Transverse colon (tissue), 4 donors: ENCODE results near the gene EDN2. TPM values are rescaled to one million over a fixed set of nuclear protein-coding genes. Genes with fewer than 3 reads are reported as not detected.

Source experiments
- DNase-seq: peaks from one replicate; pipeline ENCODE4 v3.0.0-alpha.2; 2019
- H3K27ac ChIP-seq, 4 donors: fragments of 200-600 bp; sonication (generic); 2 replicates each; pipeline ENCODE4 v1.5.1; 2016 to 2018; ENCODE audit warnings: inconsistent platforms in 4 of 4
- H3K27me3 ChIP-seq: fragments of 200-600 bp; sonication (generic); 2 replicates; pipeline ENCODE4 v1.5.1; 2017; ENCODE audit warnings: inconsistent platforms
- H3K36me3 ChIP-seq, 4 donors: fragments of 200-600 bp; sonication (generic); 2 replicates each; pipeline ENCODE4 v1.5.1; 2017 to 2019; ENCODE audit warnings: inconsistent platforms in 4 of 4
- H3K4me1 ChIP-seq, 4 donors: fragments of 200-600 bp; sonication (generic); 2 replicates each; pipeline ENCODE4 v1.5.1; 2017 to 2020; ENCODE audit warnings: inconsistent platforms in 4 of 4
- H3K4me3 ChIP-seq, 4 donors: fragments of 200-600 bp; sonication (generic); 1 replicate in 1 of 4; 2 replicates in 3 of 4; pipeline versions ENCODE4 v1.5.1 to v1.6.1; 2017 to 2019; ENCODE audit warnings: inconsistent platforms in 4 of 4
- H3K9me3 ChIP-seq, 2 donors: fragments of 200-600 bp; sonication (generic); 2 replicates each; pipeline ENCODE4 v1.5.1; 2017 to 2019; ENCODE audit warnings: inconsistent platforms in 2 of 2
- CTCF ChIP-seq, 5 experiments: fragments of 200-600 bp in 3 of 5; fragments of 450-650 bp in 2 of 5; sonication (generic) in 3 of 5; IDR thresholded peaks; 1 replicate in 2 of 5; 2 replicates in 3 of 5; pipeline ENCODE4 v1.5.1; 2016 to 2017; ENCODE audit warnings: antibody characterized with exemption in 5 of 5, inconsistent platforms in 3 of 5, mild to moderate bottlenecking in 2 of 5, moderate library complexity in 1 of 5
- EP300 ChIP-seq: sonication (generic); formaldehyde crosslinking; IDR thresholded peaks from one replicate; pipeline ENCODE4 v1.6.1; 2017; ENCODE audit warnings: antibody characterized with exemption, low read depth
- POLR2A ChIP-seq: fragments of 450-650 bp; IDR thresholded peaks from one replicate; pipeline ENCODE4 v1.6.1; 2016; ENCODE audit warnings: antibody characterized with exemption, mild to moderate bottlenecking, moderate library complexity
- POLR2AphosphoS5 ChIP-seq, 3 donors: sonication (generic); formaldehyde crosslinking; IDR thresholded peaks; one replicate each; pipeline ENCODE4 v1.6.1; 2016; ENCODE audit warnings: antibody characterized with exemption in 3 of 3
- WGBS, 2 donors: methylation state at CpG; one replicate each; pipeline ENCODE4 v1.1.5; 2018; ENCODE audit warnings: low coverage in 1 of 2; 5-methylcytosine and 5-hydroxymethylcytosine counted together
- in situ Hi-C, 4 donors: fragments of 200-750 bp; cut with MboI; loops; one replicate each; pipeline versions ENCODE4 v1.15.0 to v1.15.1; 2017; ENCODE audit warnings: low sequenced_read_pairs in 3 of 4, low pct_ligation_motif_present in 1 of 4, low pct_unique_long_range_greater_than_20kb in 1 of 4
- intact Hi-C: fragments of 100-400 bp; cut with DNase I; formaldehyde crosslinking; loops from one replicate; pipeline ENCODE4 v1.15.1; 2023; ENCODE audit warnings: low total_unique reads
- total RNA-seq, 4 donors: library from RNA; depleted of rRNA; stranded (reverse); fragments of >200 nt; gene quantifications; one replicate each; pipeline ENCODE4 v1.1.0, GENCODE V29; 2016

Gene EDN2
- total RNA-seq, 4 donors from 2014 or later = 3.8 to 15.7 (median 10.3) TPM

GRCh38 chr1:41450747-41451285 is 33.7 kb downstream of the EDN2 start:
- Histone ChIP-seq H3K4me3 (no peak overlapping the region), H3K4me1 (peaks cover 3 to 40% (median 16%) of the 10 kb centered on the region in 4 donors), H3K27me3 (no peaks in the 10 kb centered on the region), H3K36me3 (no peaks in the 10 kb centered on the region), H3K27ac (no peak overlapping the region), H3K9me3 (no peaks in the 10 kb centered on the region)
- WGBS, 2 donors = 84% methylated on average over 9 of the region's 9 CpGs; no CpG with 5 or more reads in 1 of the 2 donors
- no peak for DNase-seq
- in situ Hi-C loops (no loop called here), intact Hi-C loops (no loop called here)
- TF ChIP-seq CTCF (IDR thresholded peaks at IDR 0.05) (no peak), EP300 (no peak), POLR2AphosphoS5 (IDR thresholded peaks at IDR 0.05) (no peak), POLR2A (no peak)

GRCh38 chr1:41449326-41449921 is 35.1 kb downstream of the EDN2 start:
- Histone ChIP-seq H3K27ac (no peak overlapping the region), H3K36me3 (no peaks in the 10 kb centered on the region), H3K27me3 (no peaks in the 10 kb centered on the region), H3K9me3 (peaks cover 2 to 4% of the 10 kb centered on the region in 2 donors), H3K4me3 (no peak overlapping the region), H3K4me1 (peaks cover 0 to 28% (median 14%) of the 10 kb centered on the region in 4 donors)
- intact Hi-C loops = no loop called here
- DNase-seq = no peak
- WGBS, 2 donors = 42 to 70% methylated on average over 6 to 10 of the region's 10 CpGs
- TF ChIP-seq POLR2A = no peak
- TF ChIP-seq EP300 = no peak
- TF ChIP-seq CTCF (IDR thresholded peaks at IDR 0.05) = no peak
- no peak for TF ChIP-seq POLR2AphosphoS5 (IDR thresholded peaks at IDR 0.05)
- in situ Hi-C loops = no loop called here

- H3K9me3 ChIP-seq = peaks cover 6 to 8% of the 10 kb centered on the region in 2 donors
- DNase-seq = no peak
- no peaks in the 10 kb centered on the region for H3K27me3 ChIP-seq
- TF ChIP-seq POLR2A = no peak
- no peak for TF ChIP-seq POLR2AphosphoS5 (IDR thresholded peaks at IDR 0.05)
- TF ChIP-seq EP300 = no peak
- no peak for TF ChIP-seq CTCF (IDR thresholded peaks at IDR 0.05)
- no peak overlapping the region for H3K4me3 ChIP-seq
- H3K36me3 ChIP-seq = no peaks in the 10 kb centered on the region
- in situ Hi-C loops (no loop called here), intact Hi-C loops (no loop called here)
- H3K27ac ChIP-seq = no peak overlapping the region
- WGBS, 2 donors = 67 to 89% methylated on average over 1 to 4 of the region's 4 CpGs
- H3K4me1 ChIP-seq = peaks cover 0 to 22% (median 9%) of the 10 kb centered on the region in 4 donors
Observed at GRCh38 chr1:41448821-41449220, 35.7 kb downstream of the EDN2 start.

GRCh38 chr1:41447995-41448770 is 36.3 kb downstream of the EDN2 start:
- TF ChIP-seq EP300 (no peak), CTCF (IDR thresholded peaks at IDR 0.05) (no peak), POLR2AphosphoS5 (IDR thresholded peaks at IDR 0.05) (no peak), POLR2A (no peak)
- Histone ChIP-seq H3K27ac (no peak overlapping the region), H3K9me3 (peaks cover 6 to 8% of the 10 kb centered on the region in 2 donors), H3K4me3 (no peak overlapping the region), H3K27me3 (no peaks in the 10 kb centered on the region), H3K4me1 (peaks cover 0 to 17% (median 3%) of the 10 kb centered on the region in 4 donors), H3K36me3 (no peaks in the 10 kb centered on the region)
- WGBS, 2 donors = 80 to 97% methylated on average over 5 to 8 of the region's 8 CpGs
- DNase-seq = no peak
- intact Hi-C loops (no loop called here), in situ Hi-C loops (no loop called here)
